Measurements from ENCODE around the gene FFAR3.
"Not testable (repeated sequence)": the region's sequence is repeated elsewhere in the genome, so short reads cannot be mapped to it uniquely, and the experiment has no call there.

FFAR3 gene

GRCh38 chr19:35397064-35397463 is 38.8 kb downstream of the FFAR3 start:
- no peak overlapping the region for H3K9ac ChIP-seq (ENCODE audit: insufficient read length)
- no peaks in the 10 kb centered on the region for H3K9me3 ChIP-seq (ENCODE audit: low read depth, low read length)
- no peak for DNase-seq (ENCODE audit: low read depth, low spot score)
- no peak overlapping the region for H3K4me3 ChIP-seq
- no peaks in the 10 kb centered on the region for H3K36me3 ChIP-seq (ENCODE audit: insufficient read depth, low read length)
- H3K27ac ChIP-seq = no peak overlapping the region
- TF ChIP-seq POLR2AphosphoS5 (IDR thresholded peaks at IDR 0.05; ENCODE audit: borderline replicate concordance, low read depth, low read length) (no peak), FOXP2 (optimal IDR thresholded peaks at IDR 0.05; ENCODE audit: control extremely low read depth, extremely low read length, insufficient read depth) (no peak), EZH2 (IDR thresholded peaks at IDR 0.05) (no peak)

- Histone ChIP-seq H3K4me3 (no peak overlapping the region), H3K27ac (no peak overlapping the region), H3K9ac (ENCODE audit: insufficient read length) (no peak overlapping the region), H3K36me3 (ENCODE audit: insufficient read depth, low read length) (no peaks in the 10 kb centered on the region), H3K9me3 (ENCODE audit: low read depth, low read length) (no peaks in the 10 kb centered on the region)
- TF ChIP-seq POLR2AphosphoS5 (IDR thresholded peaks at IDR 0.05; ENCODE audit: borderline replicate concordance, low read depth, low read length) (no peak), EZH2 (IDR thresholded peaks at IDR 0.05) (no peak), FOXP2 (optimal IDR thresholded peaks at IDR 0.05; ENCODE audit: control extremely low read depth, extremely low read length, insufficient read depth) (no peak)
- DNase-seq (ENCODE audit: low read depth, low spot score) = no peak
These were observed 40.3 kb downstream of the FFAR3 start for GRCh38 chr19:35398570-35398969.

GRCh38 chr19:35399231-35399630 is 41.0 kb downstream of the FFAR3 start:
- Histone ChIP-seq H3K36me3 (ENCODE audit: insufficient read depth, low read length) (no peaks in the 10 kb centered on the region), H3K27ac (no peak overlapping the region), H3K4me3 (no peak overlapping the region), H3K9ac (ENCODE audit: insufficient read length) (no peak overlapping the region), H3K9me3 (ENCODE audit: low read depth, low read length) (no peaks in the 10 kb centered on the region)
- no peak for DNase-seq (ENCODE audit: low read depth, low spot score)
- TF ChIP-seq EZH2 (IDR thresholded peaks at IDR 0.05) (no peak), FOXP2 (optimal IDR thresholded peaks at IDR 0.05; ENCODE audit: control extremely low read depth, extremely low read length, insufficient read depth) (no peak), POLR2AphosphoS5 (IDR thresholded peaks at IDR 0.05; ENCODE audit: borderline replicate concordance, low read depth, low read length) (no peak)

GRCh38 chr19:35399948-35400772 is 41.9 kb downstream of the FFAR3 start:
- Histone ChIP-seq H3K4me3 (no peak overlapping the region), H3K36me3 (ENCODE audit: insufficient read depth, low read length) (no peaks in the 10 kb centered on the region), H3K27ac (no peak overlapping the region), H3K9ac (ENCODE audit: insufficient read length) (no peak overlapping the region), H3K9me3 (ENCODE audit: low read depth, low read length) (no peaks in the 10 kb centered on the region)
- DNase-seq (ENCODE audit: low read depth, low spot score) = no peak
- no peak for TF ChIP-seq EZH2 (IDR thresholded peaks at IDR 0.05)

GRCh38 chr19:35400773-35401100 is 42.5 kb downstream of the FFAR3 start:
- no peak for DNase-seq (ENCODE audit: low read depth, low spot score)
- Histone ChIP-seq H3K36me3 (ENCODE audit: insufficient read depth, low read length) (no peaks in the 10 kb centered on the region), H3K27ac (no peak overlapping the region), H3K9ac (ENCODE audit: insufficient read length) (no peak overlapping the region), H3K4me3 (no peak overlapping the region), H3K9me3 (ENCODE audit: low read depth, low read length) (no peaks in the 10 kb centered on the region)
- no peak for TF ChIP-seq EZH2 (IDR thresholded peaks at IDR 0.05)
- TF ChIP-seq FOXP2 (optimal IDR thresholded peaks at IDR 0.05; ENCODE audit: control extremely low read depth, extremely low read length, insufficient read depth) = no peak
- no peak for TF ChIP-seq POLR2AphosphoS5 (IDR thresholded peaks at IDR 0.05; ENCODE audit: borderline replicate concordance, low read depth, low read length)

- DNase-seq (ENCODE audit: low read depth, low spot score); H3K4me3 ChIP-seq; H3K9me3 ChIP-seq (ENCODE audit: low read depth, low read length); H3K27ac ChIP-seq; H3K36me3 ChIP-seq (ENCODE audit: insufficient read depth, low read length); H3K9ac ChIP-seq (ENCODE audit: insufficient read length): not testable (repeated sequence)
These were observed 43.2 kb downstream of the FFAR3 start for GRCh38 chr19:35401416-35401815.

GRCh38 chr19:35403116-35403760 is 45.0 kb downstream of the FFAR3 start:
- Histone ChIP-seq H3K9me3 (ENCODE audit: low read depth, low read length) (no peaks in the 10 kb centered on the region), H3K36me3 (ENCODE audit: insufficient read depth, low read length) (no peaks in the 10 kb centered on the region), H3K4me3 (no peak overlapping the region), H3K27ac (no peak overlapping the region), H3K9ac (ENCODE audit: insufficient read length) (no peak overlapping the region)
- DNase-seq (ENCODE audit: low read depth, low spot score) = no peak
- TF ChIP-seq EZH2 (IDR thresholded peaks at IDR 0.05) = no peak
- TF ChIP-seq FOXP2 (optimal IDR thresholded peaks at IDR 0.05; ENCODE audit: control extremely low read depth, extremely low read length, insufficient read depth) = no peak
- no peak for TF ChIP-seq POLR2AphosphoS5 (IDR thresholded peaks at IDR 0.05; ENCODE audit: borderline replicate concordance, low read depth, low read length)

GRCh38 chr19:35404879-35405622 is 46.8 kb downstream of the FFAR3 start:
- Histone ChIP-seq H3K9ac (ENCODE audit: insufficient read length) (no peak overlapping the region), H3K9me3 (ENCODE audit: low read depth, low read length) (no peaks in the 10 kb centered on the region), H3K27ac (no peak overlapping the region), H3K4me3 (no peak overlapping the region), H3K36me3 (ENCODE audit: insufficient read depth, low read length) (no peaks in the 10 kb centered on the region)
- TF ChIP-seq POLR2AphosphoS5 (IDR thresholded peaks at IDR 0.05; ENCODE audit: borderline replicate concordance, low read depth, low read length) (no peak), EZH2 (IDR thresholded peaks at IDR 0.05) (no peak), FOXP2 (optimal IDR thresholded peaks at IDR 0.05; ENCODE audit: control extremely low read depth, extremely low read length, insufficient read depth) (no peak)
- DNase-seq (ENCODE audit: low read depth, low spot score) = no peak

All from SK-N-MC (cell line).